Panc1 (cell line): ENCODE measurements around the gene SULT4A1.

ENCODE experiments used
- POLR2AphosphoS5 ChIP-seq: IDR thresholded peaks from 2 replicates; pipeline ENCODE4 v1.6.1; 2012; ENCODE audit warnings: mild to moderate bottlenecking, low read depth, low read length, moderate library complexity
- SIN3A ChIP-seq: IDR thresholded peaks from 2 replicates; pipeline ENCODE4 v1.6.1; 2012; ENCODE audit warnings: low read depth, mild to moderate bottlenecking, low read length, moderate library complexity, borderline replicate concordance; ENCODE audit not compliant: insufficient read depth
- TCF7L2 ChIP-seq: IDR thresholded peaks from 2 replicates; pipeline ENCODE4 v1.6.1; 2011; ENCODE audit warnings: mild to moderate bottlenecking, low read depth, low read length, inconsistent platforms
- TF ChIP-seq, protein P1 (sequence below): fragments of 450-650 bp; IDR thresholded peaks from 2 replicates; pipeline ENCODE4 v1.5.1; 2017; ENCODE audit warnings: mild to moderate bottlenecking

DNA sequence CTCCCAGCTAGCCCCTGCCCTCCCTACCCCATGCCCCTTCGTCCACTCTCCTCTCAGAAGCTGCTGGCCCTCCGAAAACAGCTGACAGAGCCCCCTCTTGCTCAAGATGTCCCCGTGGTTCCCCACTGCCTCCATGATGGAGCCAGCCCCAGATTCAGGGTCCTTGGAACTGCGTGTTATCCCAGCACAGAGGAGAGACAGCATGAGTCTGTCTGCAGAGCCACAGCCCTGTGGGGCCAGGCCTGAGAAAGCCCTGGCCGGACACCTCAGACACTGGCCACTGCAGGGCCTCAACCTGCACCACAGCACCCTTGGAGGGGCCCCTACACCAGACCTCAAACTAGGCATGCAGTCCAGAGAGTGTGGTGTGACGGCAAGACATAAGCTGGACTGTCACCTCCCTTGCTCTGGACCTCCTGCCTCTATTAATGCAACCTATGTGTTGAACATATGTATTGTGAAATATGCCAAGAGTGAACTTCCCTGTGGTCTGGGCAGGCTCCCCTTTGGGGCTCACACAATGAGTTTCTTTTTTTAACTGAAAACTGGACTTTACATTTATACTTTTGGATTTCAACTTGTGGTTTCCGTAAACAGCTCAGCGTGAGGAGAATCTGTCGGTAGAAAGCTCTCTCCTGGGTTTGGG lies 19.9 kb upstream of the SULT4A1 start:
- TF ChIP-seq POLR2AphosphoS5 (no peak), SIN3A (no peak), TCF7L2 (no peak)
- TF ChIP-seq, protein P1, sequence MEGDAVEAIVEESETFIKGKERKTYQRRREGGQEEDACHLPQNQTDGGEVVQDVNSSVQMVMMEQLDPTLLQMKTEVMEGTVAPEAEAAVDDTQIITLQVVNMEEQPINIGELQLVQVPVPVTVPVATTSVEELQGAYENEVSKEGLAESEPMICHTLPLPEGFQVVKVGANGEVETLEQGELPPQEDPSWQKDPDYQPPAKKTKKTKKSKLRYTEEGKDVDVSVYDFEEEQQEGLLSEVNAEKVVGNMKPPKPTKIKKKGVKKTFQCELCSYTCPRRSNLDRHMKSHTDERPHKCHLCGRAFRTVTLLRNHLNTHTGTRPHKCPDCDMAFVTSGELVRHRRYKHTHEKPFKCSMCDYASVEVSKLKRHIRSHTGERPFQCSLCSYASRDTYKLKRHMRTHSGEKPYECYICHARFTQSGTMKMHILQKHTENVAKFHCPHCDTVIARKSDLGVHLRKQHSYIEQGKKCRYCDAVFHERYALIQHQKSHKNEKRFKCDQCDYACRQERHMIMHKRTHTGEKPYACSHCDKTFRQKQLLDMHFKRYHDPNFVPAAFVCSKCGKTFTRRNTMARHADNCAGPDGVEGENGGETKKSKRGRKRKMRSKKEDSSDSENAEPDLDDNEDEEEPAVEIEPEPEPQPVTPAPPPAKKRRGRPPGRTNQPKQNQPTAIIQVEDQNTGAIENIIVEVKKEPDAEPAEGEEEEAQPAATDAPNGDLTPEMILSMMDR, result no peak
